Placental epithelial cell (primary cell): ENCODE measurements around the gene FUT2. TPM values are rescaled to one million over a fixed set of nuclear protein-coding genes. Genes with fewer than 3 reads are reported as not detected.

Source experiments
- total RNA-seq: library from RNA; depleted of rRNA; stranded (reverse); fragments of >200 nt; gene quantifications from 2 replicates; pipeline ENCODE4 v1.2.3, GENCODE V29; 2012

FUT2 gene
- under 0.01 TPM in 1 of 2 replicates, not detected in the other for total RNA-seq

GRCh38 chr19:48695743-48696352 lies at the start of gene FUT2:
TSS of gene FUT2 (plus strand) at chr19:48695971. CDS start at chr19:48702957, 6,986 bp downstream.

DNA sequence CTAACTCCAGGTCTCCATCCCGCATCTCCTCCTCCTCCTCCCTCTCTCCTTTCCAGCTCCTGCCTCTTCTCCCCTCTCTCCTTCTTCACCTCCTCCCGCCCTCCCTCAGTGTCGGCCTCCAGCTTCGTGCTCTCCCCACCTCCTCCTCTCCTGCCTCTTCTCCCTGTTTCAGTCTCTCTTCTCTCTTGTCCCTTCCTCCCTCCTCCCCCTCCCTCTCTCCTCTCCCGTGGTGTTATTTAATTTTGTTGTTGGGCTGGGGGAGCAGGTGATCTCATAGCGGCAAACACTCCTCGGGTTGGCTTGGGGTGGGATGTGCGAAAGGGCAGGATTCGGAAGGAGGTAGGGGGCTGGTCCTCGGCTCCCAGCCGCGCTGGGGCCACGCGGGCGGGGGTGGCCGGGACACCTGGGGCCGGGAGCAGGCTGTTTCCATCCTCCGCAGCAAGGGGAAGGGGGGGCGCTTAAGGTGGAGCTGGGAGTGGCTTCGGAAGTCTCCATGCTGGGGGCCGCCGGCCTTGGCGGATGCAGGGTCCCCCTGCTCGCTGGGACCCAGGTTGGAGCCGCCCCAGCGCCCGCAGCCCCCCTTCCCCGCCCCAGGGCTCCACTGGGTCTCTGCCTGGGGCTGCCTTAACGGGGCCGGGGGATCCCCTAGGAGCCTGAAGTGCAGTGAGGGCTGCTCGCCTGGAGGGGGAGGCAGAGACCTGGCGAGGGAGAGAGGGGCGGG lies 49.6 kb upstream of the FUT2 start, which contains the start of gene CA11:
CA11 (minus strand) TSS at position 187 of the 721 bp plus-strand sequence. CDS start 555 bp downstream, outside the sequence.

DNA sequence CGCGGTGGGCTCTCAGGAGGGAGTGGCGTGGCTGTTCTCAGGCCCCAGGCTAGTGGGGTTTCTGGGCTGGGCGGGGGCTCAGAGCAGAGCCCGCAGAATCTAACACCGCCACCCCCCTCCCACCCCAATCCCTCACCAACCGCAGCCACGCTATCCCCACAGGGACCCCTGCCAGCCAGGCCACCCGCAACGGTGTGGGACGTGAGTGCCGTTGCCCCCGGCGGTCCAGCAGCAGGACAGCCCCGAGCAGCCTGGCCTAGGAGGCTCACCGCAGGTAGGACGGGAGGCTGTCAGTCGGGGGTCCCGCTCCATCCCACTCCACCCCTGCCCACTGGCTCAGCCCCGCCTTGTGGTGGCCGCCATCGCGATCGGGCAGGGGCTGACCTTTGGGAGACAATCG lies 22.8 kb upstream of the FUT2 start, which contains the start of gene NTN5:
NTN5 (minus strand) TSS at position 24 of the 400 bp plus-strand sequence. CDS start 2,031 bp downstream, outside the sequence.

GRCh38 chr19:48719263-48720171 lies 23.7 kb downstream of the FUT2 start, which contains the start of gene MAMSTR:
TSS of gene MAMSTR (minus strand) at chr19:48719725. CDS start at chr19:48719031, 694 bp downstream.

DNA sequence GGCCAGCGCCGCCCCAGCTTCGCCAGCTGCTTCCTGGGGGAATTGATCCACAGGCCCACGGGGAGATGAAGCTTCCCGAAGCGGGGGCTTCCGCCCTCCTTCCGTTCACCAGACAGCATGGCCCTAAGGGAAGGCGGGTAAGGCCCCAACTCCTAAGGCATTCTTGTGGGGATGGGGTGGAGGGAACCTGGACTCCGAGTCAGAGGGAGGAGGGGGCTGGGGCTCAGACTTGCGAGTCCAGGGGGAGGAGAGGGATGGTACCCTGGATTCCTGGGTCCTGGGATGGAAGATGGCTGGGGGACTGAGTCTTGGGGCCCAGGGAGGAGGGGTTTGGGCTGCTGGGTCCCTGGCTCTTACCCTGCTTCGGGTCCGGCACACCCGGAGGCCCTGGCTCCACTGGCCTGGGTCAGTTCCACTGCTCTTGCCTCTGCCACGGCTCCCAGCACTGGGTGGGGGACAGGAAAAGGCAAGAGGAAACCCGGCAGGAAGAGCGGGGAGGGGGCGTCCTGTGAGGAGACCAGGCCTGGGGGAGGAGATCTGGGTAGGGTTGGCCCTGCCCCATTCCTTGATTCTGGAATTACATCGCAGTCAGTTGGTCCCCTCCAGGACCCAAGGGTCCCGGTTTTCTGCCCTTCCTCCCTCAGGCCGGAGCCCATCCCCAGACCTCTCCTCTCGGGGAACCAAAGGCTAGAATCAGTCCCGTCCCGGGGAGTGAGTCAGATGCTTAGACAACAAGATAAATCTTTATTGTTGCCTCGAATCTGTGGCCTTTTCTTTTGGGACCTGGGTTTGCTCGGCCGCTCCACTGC lies 44.6 kb downstream of the FUT2 start, which contains the start of gene RASIP1:
RASIP1 (minus strand) TSS at position 447 of the 809 bp plus-strand sequence; CDS start at position 119, 328 bp downstream.

GRCh38 chr19:48746738-48747575 lies 51.2 kb downstream of the FUT2 start, which contains the start of gene IZUMO1:
TSS of gene IZUMO1 (minus strand) at chr19:48746909. CDS start at chr19:48745859, 1,050 bp downstream.

DNA sequence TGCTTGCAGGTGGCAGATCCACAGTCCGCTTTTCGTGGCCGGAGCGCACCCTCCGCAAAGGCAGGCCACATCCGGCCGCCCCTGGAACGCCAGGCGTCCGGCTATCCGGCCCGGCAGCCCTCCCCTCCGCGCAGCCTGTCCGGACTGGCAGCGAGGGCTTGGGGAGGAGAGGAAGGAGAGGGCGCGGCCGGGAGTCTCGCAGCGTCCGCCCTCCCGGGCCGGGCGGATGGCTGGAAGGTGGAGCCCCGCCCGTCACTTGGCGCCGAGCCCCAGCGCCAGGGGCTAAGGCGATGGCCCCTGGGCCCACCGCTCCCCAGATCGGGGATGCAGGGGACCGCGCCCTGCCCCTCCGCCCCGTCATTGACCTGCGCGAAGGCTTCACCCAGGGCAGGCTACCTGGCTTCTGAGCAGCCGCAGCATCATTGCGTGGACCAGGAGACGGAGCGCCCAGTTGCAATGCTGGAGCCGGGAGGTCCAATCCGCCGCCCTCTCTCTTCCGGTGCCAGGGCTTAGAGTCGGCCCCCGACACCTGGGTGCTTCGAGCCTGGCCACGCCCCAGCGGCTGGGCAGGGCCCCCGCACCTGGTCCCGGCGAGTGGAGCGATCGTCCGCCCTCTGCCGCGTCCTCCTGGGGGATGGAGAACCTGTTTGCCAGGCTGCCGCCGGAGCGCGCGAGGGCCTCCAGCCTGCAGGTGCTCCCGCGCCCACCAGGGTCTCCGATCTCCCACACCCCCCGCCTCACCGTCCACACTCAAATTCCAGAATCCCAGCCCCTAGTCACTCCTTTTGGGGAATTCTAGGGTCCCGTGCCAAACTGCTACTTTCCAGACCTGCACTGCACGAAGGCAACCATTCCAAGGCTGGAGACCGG lies 57.0 kb downstream of the FUT2 start, which contains the start of gene FUT1:
FUT1 (minus strand) TSS at position 146 of the 870 bp plus-strand sequence. CDS start 1,360 bp downstream, outside the sequence.

DNA sequence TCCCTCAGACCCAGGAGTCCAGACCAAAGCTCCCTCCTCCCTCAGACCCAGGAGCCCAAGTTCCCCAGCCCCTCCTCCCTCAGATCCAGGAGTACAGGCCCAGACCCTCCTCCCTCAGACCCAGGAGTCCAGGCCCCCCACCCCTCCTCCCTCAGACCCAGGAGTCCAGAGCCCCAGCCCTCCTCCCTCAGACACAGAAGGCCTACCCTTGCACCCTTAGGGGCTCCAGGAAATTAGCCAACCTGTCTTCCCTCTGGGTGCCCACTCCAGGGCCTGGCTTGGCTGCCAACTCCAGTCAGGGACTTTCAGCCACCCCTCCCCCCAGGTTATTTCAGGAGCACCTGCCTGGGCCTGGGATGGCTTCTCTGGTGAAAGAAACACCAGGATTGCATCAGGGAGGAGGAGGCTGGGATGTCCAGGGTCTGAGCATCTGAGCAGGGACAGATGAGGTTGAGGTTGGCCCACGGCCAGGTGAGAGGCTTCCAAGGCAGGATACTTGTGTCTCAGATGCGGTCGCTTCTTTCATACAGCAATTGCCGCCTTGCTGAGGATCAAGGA lies 59.4 kb downstream of the FUT2 start, which contains the start of gene FGF21:
FGF21 (plus strand) TSS at position 441 of the 558 bp plus-strand sequence. CDS start 713 bp downstream, outside the sequence.

Other genes with a start within 250 kb of the FUT2 start
- gene GRWD1, start 250.0 kb upstream of the FUT2 start, total RNA-seq = 18.8 and 40.3 TPM in 2 replicates
- 0.33 and 0.79 TPM in 2 replicates for gene KCNJ14, start 240.4 kb upstream of the FUT2 start, total RNA-seq
- 57.3 and 76.9 TPM in 2 replicates for gene CYTH2, start 226.6 kb upstream of the FUT2 start, total RNA-seq
- 2.1 and 2.7 TPM in 2 replicates for gene LMTK3, start 184.1 kb upstream of the FUT2 start, total RNA-seq
- 0.54 and 0.79 TPM in 2 replicates for gene SULT2B1, start 143.8 kb upstream of the FUT2 start, total RNA-seq
- gene SPACA4, start 89.2 kb upstream of the FUT2 start, total RNA-seq = not detected in 2 replicates
- 0.43 and 1.2 TPM in 2 replicates for gene FAM83E, start 80.9 kb upstream of the FUT2 start, total RNA-seq
- 1,714 and 1,895 TPM in 2 replicates for gene RPL18, start 76.8 kb upstream of the FUT2 start, total RNA-seq
- 8.2 and 9.2 TPM in 2 replicates for gene SPHK2, start 76.5 kb upstream of the FUT2 start, total RNA-seq
- 2.1 and 5.5 TPM in 2 replicates for gene DBP, start 58.6 kb upstream of the FUT2 start, total RNA-seq
- 0.11 and 5.9 TPM in 2 replicates for gene CA11, start 49.8 kb upstream of the FUT2 start, total RNA-seq
- 0.11 and 0.39 TPM in 2 replicates for gene NTN5, start 23.0 kb upstream of the FUT2 start, total RNA-seq
- gene MAMSTR, start 23.8 kb downstream of the FUT2 start, total RNA-seq = 1.3 and 2.4 TPM in 2 replicates
- gene RASIP1, start 44.6 kb downstream of the FUT2 start, total RNA-seq = 2.7 and 4.2 TPM in 2 replicates
- gene IZUMO1, start 50.9 kb downstream of the FUT2 start, total RNA-seq = 0.39 TPM in 1 of 2 replicates, not detected in the other
- gene FUT1, start 56.7 kb downstream of the FUT2 start, total RNA-seq = 0.39 and 1.5 TPM in 2 replicates
- 0.39 TPM in 1 of 2 replicates, not detected in the other for gene FGF21, start 59.6 kb downstream of the FUT2 start, total RNA-seq
- gene BCAT2, start 115.1 kb downstream of the FUT2 start, total RNA-seq = 15.7 and 22.6 TPM in 2 replicates
- 3.8 and 20.4 TPM in 2 replicates for gene HSD17B14, start 140.5 kb downstream of the FUT2 start, total RNA-seq
- gene PLEKHA4, start 172.6 kb downstream of the FUT2 start, total RNA-seq = 1.2 and 3.9 TPM in 2 replicates
- gene PPP1R15A, start 176.4 kb downstream of the FUT2 start, total RNA-seq = 28.7 and 75.8 TPM in 2 replicates
- 0.22 and 0.79 TPM in 2 replicates for gene TULP2, start 202.8 kb downstream of the FUT2 start, total RNA-seq
- 169 and 326 TPM in 2 replicates for gene NUCB1, start 204.3 kb downstream of the FUT2 start, total RNA-seq
- 1.2 TPM in 1 of 2 replicates, not detected in the other for gene DHDH, start 237.7 kb downstream of the FUT2 start, total RNA-seq